Gastrocnemius medialis (tissue), 4 donors: ENCODE data around the gene NOX3. TPM values are rescaled to one million over a fixed set of nuclear protein-coding genes. Genes with fewer than 3 reads are reported as not detected.

ENCODE experiments used
- ATAC-seq, 2 donors: fragments of 150-250 bp; one replicate each; pipeline ENCODE4 v1.9.1; 2016
- DNase-seq, 2 donors: peaks; one replicate each; pipeline ENCODE4 v3.0.0-alpha.2; 2019
- H3K27ac ChIP-seq, 4 donors: fragments of 200-600 bp; sonication (generic); 1 replicate in 1 of 4; 2 replicates in 3 of 4; pipeline ENCODE4 v1.5.1; 2016 to 2018; ENCODE audit warnings: mild to moderate bottlenecking in 2 of 4, moderate library complexity in 1 of 4
- H3K27me3 ChIP-seq, 3 donors: fragments of 200-600 bp; sonication (generic) in 2 of 3; 1 replicate in 1 of 3; 2 replicates in 2 of 3; pipeline versions ENCODE4 v1.5.1 to v1.6.0; 2016 to 2019; ENCODE audit warnings: mild to moderate bottlenecking in 1 of 3, moderate library complexity in 1 of 3
- H3K36me3 ChIP-seq, 2 donors: fragments of 200-600 bp; sonication (generic) in 1 of 2; one replicate each; pipeline ENCODE4 v1.5.1; 2017 to 2018
- H3K4me1 ChIP-seq, 2 donors: fragments of 200-600 bp; sonication (generic) in 1 of 2; one replicate each; pipeline ENCODE4 v1.5.1; 2016 to 2017; ENCODE audit warnings: mild to moderate bottlenecking in 2 of 2
- H3K4me3 ChIP-seq, 4 donors: fragments of 200-600 bp; sonication (generic) in 3 of 4; 1 replicate in 1 of 4; 2 replicates in 3 of 4; pipeline ENCODE4 v1.5.1; 2016 to 2019; ENCODE audit warnings: mild to moderate bottlenecking in 2 of 4
- H3K9me3 ChIP-seq, 3 donors: fragments of 200-600 bp; sonication (generic) in 2 of 3; 1 replicate in 1 of 3; 2 replicates in 2 of 3; pipeline ENCODE4 v1.5.1; 2016 to 2019
- POLR2A ChIP-seq, 2 donors: fragments of 450-650 bp; IDR thresholded peaks; one replicate each; pipeline ENCODE4 v1.6.1; 2017; ENCODE audit warnings: antibody characterized with exemption in 2 of 2, mild to moderate bottlenecking in 2 of 2, moderate library complexity in 2 of 2
- in situ Hi-C, 4 donors: fragments of 200-750 bp; cut with MboI; loops; one replicate each; pipeline versions ENCODE4 v1.15.0 to v1.8.0; 2017; ENCODE audit warnings: low sequenced_read_pairs in 4 of 4
- intact Hi-C: fragments of 100-400 bp; cut with DNase I; formaldehyde crosslinking; loops from one replicate; pipeline ENCODE4 v1.15.1; 2023; ENCODE audit warnings: low total_unique reads
- total RNA-seq, 4 donors: library from RNA; depleted of rRNA; stranded (reverse); fragments of >200 nt; gene quantifications; one replicate each; pipeline versions ENCODE4 v1.1.0 to v1.2.3, GENCODE V29; 2016
- TF ChIP-seq, protein P1 (sequence below), 5 experiments: fragments of 450-650 bp in 3 of 5; fragments of 200-600 bp in 2 of 5; sonication (generic) in 2 of 5; IDR thresholded peaks in 4 of 5; conservative IDR thresholded peaks in 1 of 5; 1 replicate in 4 of 5; 2 replicates in 1 of 5; pipeline ENCODE4 v1.5.1; 2016 to 2019; ENCODE audit warnings: antibody characterized with exemption in 5 of 5, mild to moderate bottlenecking in 3 of 5, moderate library complexity in 3 of 5

Gene NOX3
- total RNA-seq, 4 donors from 2014 or later: not detected

DNA sequence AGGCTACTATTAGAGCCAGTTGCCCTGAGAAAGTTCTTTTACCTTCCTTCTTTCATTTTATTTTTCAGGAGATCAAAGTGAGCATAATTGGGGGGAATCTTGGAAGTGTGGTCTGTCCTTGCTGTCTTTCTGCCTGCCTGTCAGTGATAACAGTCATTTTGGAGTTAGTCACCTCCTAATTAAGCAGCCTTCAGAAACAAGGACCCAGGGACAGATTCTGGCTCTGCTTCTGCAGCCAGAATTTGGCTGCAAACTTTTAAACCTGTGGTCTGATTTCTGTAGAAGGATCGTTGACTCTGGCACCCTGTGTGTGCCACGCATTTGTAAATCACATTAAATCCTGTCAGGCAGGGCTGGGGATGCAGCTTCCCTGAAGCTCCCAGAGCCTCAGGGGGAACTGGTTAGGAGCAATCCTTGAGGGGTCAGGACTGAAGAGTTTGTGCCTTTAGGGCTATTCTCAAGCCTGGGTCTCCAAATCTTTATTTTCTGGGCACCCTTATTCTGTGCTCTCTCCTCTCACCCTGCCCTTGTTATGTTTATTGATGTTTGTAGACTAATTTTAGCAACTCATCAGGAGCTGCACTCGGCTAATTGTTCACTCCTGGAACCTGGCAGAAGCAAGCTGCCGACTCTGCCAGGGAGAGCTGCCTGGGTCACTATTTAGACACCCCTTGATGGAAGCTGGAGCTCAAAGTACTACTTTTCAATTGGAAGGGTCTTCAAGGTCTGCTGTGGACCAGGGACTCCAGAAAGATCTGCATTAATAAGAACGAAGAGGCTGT lies 6.8 kb downstream of the NOX3 start:
- DNase-seq (no peak), ATAC-seq (no peak)
- Histone ChIP-seq H3K27me3 (no peaks in the 10 kb centered on the region), H3K27ac (no peak overlapping the region), H3K36me3 (no peaks in the 10 kb centered on the region), H3K4me1 (peaks cover 0 to 13% of the 10 kb centered on the region in 2 donors), H3K4me3 (no peak overlapping the region), H3K9me3 (no peaks in the 10 kb centered on the region)
- TF ChIP-seq, protein P1, sequence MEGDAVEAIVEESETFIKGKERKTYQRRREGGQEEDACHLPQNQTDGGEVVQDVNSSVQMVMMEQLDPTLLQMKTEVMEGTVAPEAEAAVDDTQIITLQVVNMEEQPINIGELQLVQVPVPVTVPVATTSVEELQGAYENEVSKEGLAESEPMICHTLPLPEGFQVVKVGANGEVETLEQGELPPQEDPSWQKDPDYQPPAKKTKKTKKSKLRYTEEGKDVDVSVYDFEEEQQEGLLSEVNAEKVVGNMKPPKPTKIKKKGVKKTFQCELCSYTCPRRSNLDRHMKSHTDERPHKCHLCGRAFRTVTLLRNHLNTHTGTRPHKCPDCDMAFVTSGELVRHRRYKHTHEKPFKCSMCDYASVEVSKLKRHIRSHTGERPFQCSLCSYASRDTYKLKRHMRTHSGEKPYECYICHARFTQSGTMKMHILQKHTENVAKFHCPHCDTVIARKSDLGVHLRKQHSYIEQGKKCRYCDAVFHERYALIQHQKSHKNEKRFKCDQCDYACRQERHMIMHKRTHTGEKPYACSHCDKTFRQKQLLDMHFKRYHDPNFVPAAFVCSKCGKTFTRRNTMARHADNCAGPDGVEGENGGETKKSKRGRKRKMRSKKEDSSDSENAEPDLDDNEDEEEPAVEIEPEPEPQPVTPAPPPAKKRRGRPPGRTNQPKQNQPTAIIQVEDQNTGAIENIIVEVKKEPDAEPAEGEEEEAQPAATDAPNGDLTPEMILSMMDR (IDR thresholded peaks at IDR 0.05 in 4 of 5, conservative IDR thresholded peaks at IDR 0.05 in 1 of 5): no peak
- TF ChIP-seq POLR2A (IDR thresholded peaks at IDR 0.05): no peak
- intact Hi-C loops (no loop called here), in situ Hi-C loops (no loop called here)

DNA sequence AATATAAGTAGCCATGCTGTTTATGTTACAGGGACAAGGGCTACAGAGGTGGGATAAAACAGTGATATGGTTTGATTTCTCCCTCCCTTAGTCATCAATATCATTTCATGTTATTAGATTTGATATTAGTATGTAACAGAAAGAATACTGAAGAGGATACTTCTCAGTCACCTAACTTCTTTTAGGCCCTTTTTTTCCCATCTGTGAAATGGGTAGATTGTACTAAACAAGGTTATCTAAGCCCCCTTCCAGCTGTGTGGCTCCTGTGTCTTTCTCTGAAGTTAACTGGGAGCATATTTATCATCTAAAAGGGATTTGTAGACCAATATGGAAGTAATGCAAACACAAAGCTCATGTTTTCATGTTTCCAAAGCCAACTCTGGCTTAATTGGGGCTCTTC lies 7.7 kb downstream of the NOX3 start:
- Histone ChIP-seq H3K9me3 (no peaks in the 10 kb centered on the region), H3K4me3 (no peak overlapping the region), H3K36me3 (no peaks in the 10 kb centered on the region), H3K4me1 (peaks cover 0 to 13% of the 10 kb centered on the region in 2 donors), H3K27ac (no peak overlapping the region), H3K27me3 (no peaks in the 10 kb centered on the region)
- TF ChIP-seq POLR2A (IDR thresholded peaks at IDR 0.05): no peak
- TF ChIP-seq, protein P1 (IDR thresholded peaks at IDR 0.05 in 4 of 5, conservative IDR thresholded peaks at IDR 0.05 in 1 of 5): no peak
- DNase-seq (no peak), ATAC-seq (no peak)
- intact Hi-C loops: no loop called here
- in situ Hi-C loops: no loop called here

DNA sequence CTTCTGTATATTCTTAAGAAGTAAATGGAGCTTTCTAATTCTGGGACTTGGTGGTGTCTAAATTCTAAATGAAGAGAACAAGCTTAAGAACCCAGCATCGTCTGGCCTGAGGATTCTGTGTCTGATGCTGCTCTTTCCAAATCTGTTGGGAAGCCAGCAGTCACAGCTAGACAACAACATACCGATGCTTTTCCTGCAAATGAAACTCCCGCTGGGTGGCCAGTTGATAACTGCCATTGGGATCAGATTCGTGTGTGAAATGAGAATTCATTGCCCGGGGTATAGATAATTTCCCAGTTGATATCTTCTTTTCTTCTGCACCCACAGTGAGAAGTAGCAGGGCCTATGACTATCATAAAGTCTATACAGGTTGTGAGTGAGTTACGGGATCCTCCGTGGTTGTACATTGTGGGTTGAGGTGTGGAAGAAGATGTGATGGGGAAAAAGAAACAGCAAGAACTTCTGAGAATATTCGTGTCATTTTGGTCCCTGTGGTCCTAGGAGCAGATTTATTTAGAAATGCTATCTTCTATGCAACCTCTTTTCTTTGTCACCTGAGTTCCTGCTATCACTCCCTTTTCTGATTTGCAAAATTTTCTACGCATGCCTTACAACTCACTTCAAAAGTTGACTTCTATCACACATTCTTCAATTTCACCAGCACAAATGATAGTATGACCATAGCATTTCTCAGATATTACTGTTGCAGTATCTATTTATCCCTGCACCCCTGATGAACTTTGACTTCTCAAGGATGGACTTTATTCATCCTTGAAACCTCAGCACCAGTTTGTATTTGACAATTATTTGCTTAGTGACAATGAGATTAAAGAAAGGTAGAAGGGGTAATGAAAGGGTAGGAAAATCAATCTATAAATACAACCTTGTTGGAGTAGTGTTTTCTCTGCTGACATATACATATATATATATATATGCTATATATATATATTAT lies 10.4 kb downstream of the NOX3 start:
- intact Hi-C loops (no loop called here), in situ Hi-C loops (no loop called here)
- Histone ChIP-seq H3K27ac (no peak overlapping the region), H3K36me3 (no peaks in the 10 kb centered on the region), H3K9me3 (no peaks in the 10 kb centered on the region), H3K4me1 (peaks cover 0 to 16% of the 10 kb centered on the region in 2 donors), H3K4me3 (no peak overlapping the region), H3K27me3 (no peaks in the 10 kb centered on the region)
- TF ChIP-seq POLR2A (IDR thresholded peaks at IDR 0.05): no peak
- TF ChIP-seq, protein P1 (IDR thresholded peaks at IDR 0.05 in 4 of 5, conservative IDR thresholded peaks at IDR 0.05 in 1 of 5): no peak
- DNase-seq: no peak
- ATAC-seq: no peak

DNA sequence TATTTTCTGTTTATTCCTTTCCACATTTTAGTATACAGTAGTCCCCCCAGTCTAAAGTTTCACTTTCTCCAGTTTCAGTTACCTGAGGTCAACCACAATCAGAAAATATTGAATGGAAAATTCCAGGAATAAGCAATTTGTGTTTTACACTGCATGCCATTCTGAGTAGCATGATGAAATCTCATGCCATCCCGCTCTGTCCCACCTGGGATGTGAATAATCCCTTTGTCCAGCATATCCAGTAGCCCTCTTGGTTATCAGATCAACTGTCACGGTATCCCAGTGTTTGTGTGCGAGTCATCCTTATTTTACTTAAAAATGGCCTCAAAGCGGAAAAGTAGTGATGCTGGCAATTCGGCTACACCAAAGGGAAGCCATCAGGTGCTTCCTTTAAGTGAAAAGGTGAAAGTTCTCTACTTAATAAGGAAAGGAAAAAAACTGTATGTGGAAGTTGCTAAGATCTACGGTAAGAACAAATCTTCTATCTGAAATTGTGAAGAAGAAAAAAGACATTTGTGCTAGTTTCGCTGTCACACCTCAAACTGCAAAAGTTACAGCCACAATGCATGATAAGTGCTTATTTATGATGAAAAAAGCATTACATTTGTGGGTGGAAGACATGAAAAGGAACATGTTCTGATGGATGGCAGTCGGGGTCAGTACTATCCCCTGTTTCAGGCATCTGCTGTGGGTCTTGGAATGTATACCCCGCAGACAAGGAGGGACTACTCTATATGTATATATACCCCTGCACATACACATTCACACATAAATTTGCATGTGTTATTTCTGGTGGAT lies 11.3 kb downstream of the NOX3 start:
- no peaks in the 10 kb centered on the region for H3K36me3 ChIP-seq
- no peak for TF ChIP-seq POLR2A (IDR thresholded peaks at IDR 0.05)
- TF ChIP-seq, protein P1 (IDR thresholded peaks at IDR 0.05 in 4 of 5, conservative IDR thresholded peaks at IDR 0.05 in 1 of 5): no peak
- H3K27me3 ChIP-seq: no peaks in the 10 kb centered on the region
- peaks cover 0 to 12% of the 10 kb centered on the region in 2 donors for H3K4me1 ChIP-seq
- intact Hi-C loops: no loop called here
- in situ Hi-C loops: no loop called here
- H3K27ac ChIP-seq: no peak overlapping the region
- no peak overlapping the region for H3K4me3 ChIP-seq
- ATAC-seq (no peak), DNase-seq (no peak)
- H3K9me3 ChIP-seq: no peaks in the 10 kb centered on the region
